Choroid plexus epithelial cell (primary cell): ENCODE results near the gene FGD2.

ENCODE experiments used
- DNase-seq: peaks from one replicate; pipeline ENCODE4 v3.0.0-alpha.2; 2010; ENCODE audit warnings: low read depth
- H3K4me3 ChIP-seq: 2 replicates; pipeline ENCODE4 v1.5.1; 2011; ENCODE audit warnings: low read depth, mild to moderate bottlenecking, control low read depth, low read length, moderate library complexity
- TF ChIP-seq, protein P1 (sequence below): conservative IDR thresholded peaks from 2 replicates; pipeline ENCODE4 v1.5.1; 2011; ENCODE audit warnings: low read depth, mild to moderate bottlenecking, control low read depth, inconsistent platforms, low read length, moderate library complexity

Gene FGD2

GRCh38 chr6:37061157-37061804 is 55.8 kb downstream of the FGD2 start:
- TF ChIP-seq, protein P1, sequence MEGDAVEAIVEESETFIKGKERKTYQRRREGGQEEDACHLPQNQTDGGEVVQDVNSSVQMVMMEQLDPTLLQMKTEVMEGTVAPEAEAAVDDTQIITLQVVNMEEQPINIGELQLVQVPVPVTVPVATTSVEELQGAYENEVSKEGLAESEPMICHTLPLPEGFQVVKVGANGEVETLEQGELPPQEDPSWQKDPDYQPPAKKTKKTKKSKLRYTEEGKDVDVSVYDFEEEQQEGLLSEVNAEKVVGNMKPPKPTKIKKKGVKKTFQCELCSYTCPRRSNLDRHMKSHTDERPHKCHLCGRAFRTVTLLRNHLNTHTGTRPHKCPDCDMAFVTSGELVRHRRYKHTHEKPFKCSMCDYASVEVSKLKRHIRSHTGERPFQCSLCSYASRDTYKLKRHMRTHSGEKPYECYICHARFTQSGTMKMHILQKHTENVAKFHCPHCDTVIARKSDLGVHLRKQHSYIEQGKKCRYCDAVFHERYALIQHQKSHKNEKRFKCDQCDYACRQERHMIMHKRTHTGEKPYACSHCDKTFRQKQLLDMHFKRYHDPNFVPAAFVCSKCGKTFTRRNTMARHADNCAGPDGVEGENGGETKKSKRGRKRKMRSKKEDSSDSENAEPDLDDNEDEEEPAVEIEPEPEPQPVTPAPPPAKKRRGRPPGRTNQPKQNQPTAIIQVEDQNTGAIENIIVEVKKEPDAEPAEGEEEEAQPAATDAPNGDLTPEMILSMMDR: no peak
- DNase-seq: no peak
- no peak overlapping the region for H3K4me3 ChIP-seq

GRCh38 chr6:37062424-37062823 is 57.0 kb downstream of the FGD2 start:
- TF ChIP-seq, protein P1: no peak
- DNase-seq: no peak
- no peak overlapping the region for H3K4me3 ChIP-seq

DNA sequence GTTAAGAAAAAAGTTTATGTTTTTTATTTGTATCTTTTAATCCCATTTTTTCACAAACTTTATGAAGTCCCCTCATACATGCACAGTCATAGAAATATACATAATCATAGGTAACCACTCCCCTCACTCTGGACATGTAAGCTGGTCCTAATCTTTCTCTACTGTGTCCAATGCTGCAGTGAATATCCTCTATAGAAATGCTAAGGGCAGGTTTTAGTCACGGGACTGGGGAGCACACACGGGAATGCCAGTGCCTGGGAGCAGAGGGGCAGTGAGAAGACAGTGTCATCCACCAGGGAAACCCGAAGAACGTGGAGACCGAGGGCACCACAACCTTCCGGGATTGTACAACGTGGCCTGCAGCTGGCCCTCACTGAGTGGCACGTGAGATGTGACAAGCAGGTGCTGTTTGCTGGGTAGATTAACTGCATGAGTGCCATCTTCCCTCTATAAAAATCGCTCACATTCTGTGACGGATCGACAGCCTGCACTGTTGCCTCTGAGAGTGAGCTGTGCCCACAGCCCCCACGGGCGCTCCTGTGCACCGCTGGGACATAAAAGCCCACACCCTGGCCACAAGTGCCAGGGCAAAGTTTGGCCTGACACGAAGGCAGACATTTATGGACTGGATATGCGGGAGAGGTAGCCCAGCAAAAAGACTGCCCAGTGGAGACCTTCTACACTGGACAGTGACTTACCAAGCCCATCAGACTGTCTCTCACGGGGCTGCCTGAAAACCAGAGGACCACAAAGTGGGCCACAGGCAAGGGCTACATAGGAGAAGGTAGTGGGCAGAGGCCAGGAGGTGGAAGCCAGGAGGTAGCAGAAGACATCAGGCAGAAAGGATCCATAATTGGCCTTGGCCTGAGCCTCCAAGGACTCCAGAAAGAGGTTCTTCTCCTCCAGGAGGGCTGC is 63.2 kb downstream of the FGD2 start:
- no peak for DNase-seq
- no peak overlapping the region for H3K4me3 ChIP-seq
- TF ChIP-seq, protein P1: no peak

DNA sequence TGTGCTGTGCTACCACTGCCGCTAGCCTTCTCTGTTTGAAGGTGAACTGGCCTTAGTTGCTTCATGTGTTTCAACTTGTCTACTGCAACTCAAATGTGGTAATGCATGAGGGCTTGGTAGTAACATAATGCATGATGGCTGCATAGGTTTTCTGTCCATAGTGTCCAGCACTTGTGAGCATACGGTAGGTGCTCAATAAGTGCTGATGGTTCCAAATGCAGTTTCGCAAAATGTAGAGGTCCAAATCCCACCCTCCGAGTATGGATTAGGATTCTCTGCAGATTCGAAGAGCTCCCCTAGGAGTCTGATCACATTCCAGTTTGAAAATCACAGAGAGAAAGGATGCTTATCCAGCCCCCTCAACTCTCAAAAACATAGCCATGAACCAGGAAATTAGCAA is 64.2 kb downstream of the FGD2 start:
- TF ChIP-seq, protein P1: no peak
- no peak overlapping the region for H3K4me3 ChIP-seq
- DNase-seq: no peak

- no peak for DNase-seq
- H3K4me3 ChIP-seq: no peak overlapping the region
- TF ChIP-seq, protein P1: no peak
Measured at GRCh38 chr6:37072526-37072925, 67.1 kb downstream of the FGD2 start.

DNA sequence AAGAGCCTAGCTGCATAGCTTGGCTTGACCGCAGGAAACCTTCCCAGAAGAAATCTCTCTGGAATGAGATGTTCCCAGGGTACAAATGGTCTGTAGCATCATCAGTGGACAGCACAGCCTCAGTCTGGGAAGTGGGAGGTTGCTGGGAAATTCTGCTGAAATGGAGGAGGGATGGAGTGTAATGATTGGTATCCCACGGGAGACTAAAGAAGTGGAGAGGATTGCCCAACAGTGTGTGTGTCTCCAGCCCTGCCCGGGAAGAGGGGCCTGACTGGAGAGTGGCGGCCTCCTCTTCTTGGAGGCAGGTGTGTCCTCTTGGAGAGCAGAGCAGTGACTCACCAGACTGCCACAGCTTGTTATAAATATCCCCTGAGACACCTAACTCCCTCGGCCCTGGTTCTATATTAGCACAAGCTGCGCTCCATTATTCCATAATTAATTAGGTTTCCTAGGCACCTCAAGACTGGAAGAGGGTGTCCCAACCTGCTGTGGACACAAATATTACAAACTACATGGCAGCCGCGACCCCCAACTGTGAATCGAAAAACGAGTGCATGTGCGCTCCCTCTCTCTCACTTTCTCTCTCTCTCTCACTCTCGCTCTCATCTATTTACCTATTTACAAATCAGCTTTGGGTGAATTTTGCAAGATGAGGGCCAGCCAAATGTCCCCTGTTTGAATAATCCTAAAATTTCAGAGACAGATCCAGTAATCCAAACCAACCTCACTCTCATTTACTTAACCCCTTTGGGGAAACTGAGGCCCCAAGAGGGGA is 68.8 kb downstream of the FGD2 start:
- no peak for DNase-seq
- TF ChIP-seq, protein P1: no peak
- no peak overlapping the region for H3K4me3 ChIP-seq
